DMS79 (cell line): ENCODE data around the gene IGSF8.
"Not testable (repeated sequence)": the region's sequence is repeated elsewhere in the genome, so short reads cannot be mapped to it uniquely, and the experiment has no call there.

Experiments
- DNase-seq: peaks from one replicate; lab custom pipeline; 2025; lab: John Stamatoyannopoulos, UW

Gene IGSF8

GRCh38 chr1:160064746-160065145, 33.7 kb downstream of the IGSF8 start:
- DNase-seq: no peak

GRCh38 chr1:160064164-160064563, 34.3 kb downstream of the IGSF8 start:
- DNase-seq: no peak

- no peak for DNase-seq
Observed at GRCh38 chr1:160063176-160063575, 35.2 kb downstream of the IGSF8 start.

GRCh38 chr1:160062230-160062532, 36.2 kb downstream of the IGSF8 start:
- DNase-seq: no peak

GRCh38 chr1:160061369-160062229, 36.8 kb downstream of the IGSF8 start:
- DNase-seq: no peak

- no peak for DNase-seq
Observed at GRCh38 chr1:160058087-160058486, 40.3 kb downstream of the IGSF8 start.

GRCh38 chr1:160056648-160057169, 41.7 kb downstream of the IGSF8 start:
- DNase-seq: no peak

- DNase-seq: no peak
Observed at GRCh38 chr1:160053548-160054365, 44.7 kb downstream of the IGSF8 start.

- no peak for DNase-seq
Observed at GRCh38 chr1:160052936-160053335, 45.5 kb downstream of the IGSF8 start.

- no peak for DNase-seq
Observed at GRCh38 chr1:160050619-160051018, 47.8 kb downstream of the IGSF8 start.

GRCh38 chr1:160050182-160050581, 48.2 kb downstream of the IGSF8 start:
- not testable (repeated sequence) for DNase-seq

GRCh38 chr1:160049101-160049500, 49.3 kb downstream of the IGSF8 start:
- DNase-seq: no peak

GRCh38 chr1:160048335-160048734, 50.1 kb downstream of the IGSF8 start:
- no peak for DNase-seq

- DNase-seq: no peak
Observed at GRCh38 chr1:160047111-160047991, 51.1 kb downstream of the IGSF8 start.

GRCh38 chr1:160046494-160047110, 51.8 kb downstream of the IGSF8 start:
- peak; percentile 2 for DNase-seq

GRCh38 chr1:160045653-160046052, 52.8 kb downstream of the IGSF8 start:
- DNase-seq: no peak

GRCh38 chr1:160043543-160043942, 54.9 kb downstream of the IGSF8 start:
- DNase-seq: no peak
